CD14-positive monocyte (primary cell): ENCODE results near the gene SYAP1. TPM values are rescaled to one million over a fixed set of nuclear protein-coding genes. Genes with fewer than 3 reads are reported as not detected.

Source experiments
- DNase-seq, 3 donors: peaks; one replicate each; pipeline ENCODE4 v3.0.0-alpha.2; 2011 to 2022
- H2AFZ ChIP-seq: 2 replicates; pipeline ENCODE4 v1.6.0; 2012; ENCODE audit warnings: mild to moderate bottlenecking, low read depth, low read length, inconsistent platforms; ENCODE audit not compliant: insufficient read depth, poor library complexity, severe bottlenecking
- H3K27ac ChIP-seq, 2 donors: 1 replicate in 1 of 2; 2 replicates in 1 of 2; pipeline ENCODE4 v1.5.1; 2012 to 2013; ENCODE audit warnings: low read length in 2 of 2, control low read depth in 1 of 2, inconsistent platforms in 1 of 2, low read depth in 1 of 2, mild to moderate bottlenecking in 1 of 2
- H3K27me3 ChIP-seq, 2 donors: one replicate each; pipeline versions ENCODE4 v1.6.0 to v1.6.1; 2011 to 2013; ENCODE audit warnings: low read length in 2 of 2; ENCODE audit not compliant: control insufficient read depth in 2 of 2, insufficient read depth in 2 of 2
- H3K36me3 ChIP-seq, 2 donors: replicated peaks in 1 of 2; 1 replicate in 1 of 2; 2 replicates in 1 of 2; pipeline versions ENCODE4 v1.5.1 to v1.6.1; 2012 to 2013; ENCODE audit warnings: low read length in 2 of 2, control low read depth in 1 of 2, inconsistent platforms in 1 of 2, mild to moderate bottlenecking in 1 of 2; ENCODE audit not compliant: insufficient read depth in 2 of 2, control insufficient read depth in 1 of 2
- H3K4me1 ChIP-seq, 2 donors: 1 replicate in 1 of 2; 2 replicates in 1 of 2; pipeline versions ENCODE4 v1.5.1 to v1.6.1; 2012 to 2013; ENCODE audit warnings: low read length in 2 of 2, control low read depth in 1 of 2, inconsistent platforms in 1 of 2, mild to moderate bottlenecking in 1 of 2, moderate library complexity in 1 of 2; ENCODE audit not compliant: insufficient read depth in 2 of 2, control insufficient read depth in 1 of 2
- H3K4me2 ChIP-seq: replicated peaks from 2 replicates; pipeline ENCODE3; 2012; ENCODE audit warnings: low read length, moderate library complexity, mild to moderate bottlenecking; ENCODE audit not compliant: poor library complexity, severe bottlenecking; ENCODE audit errors: extremely low read depth
- H3K4me3 ChIP-seq, 3 experiments: fragments of 200-600 bp in 1 of 3; sonication (generic) in 1 of 3; replicated peaks in 1 of 3; 1 replicate in 2 of 3; 2 replicates in 1 of 3; pipeline ENCODE4 v1.5.1; 2011 to 2013; ENCODE audit warnings: low read length in 3 of 3, mild to moderate bottlenecking in 3 of 3, control low read depth in 2 of 3, low read depth in 2 of 3, inconsistent platforms in 1 of 3, moderate library complexity in 1 of 3
- H3K79me2 ChIP-seq: 2 replicates; pipeline ENCODE4 v1.6.0; 2012; ENCODE audit warnings: mild to moderate bottlenecking, control low read depth, inconsistent platforms, low read length, moderate library complexity; ENCODE audit not compliant: insufficient read depth
- H3K9ac ChIP-seq: 2 replicates; pipeline ENCODE4 v1.6.0; 2017; ENCODE audit warnings: low read length, mild to moderate bottlenecking; ENCODE audit not compliant: insufficient read depth, poor library complexity, severe bottlenecking
- H3K9me3 ChIP-seq, 2 donors: replicated peaks in 1 of 2; 1 replicate in 1 of 2; 2 replicates in 1 of 2; pipeline versions ENCODE4 v1.5.1 to v1.6.1; 2012 to 2013; ENCODE audit warnings: low read length in 2 of 2, control low read depth in 1 of 2; ENCODE audit not compliant: control insufficient read depth in 1 of 2, insufficient read depth in 1 of 2
- H4K20me1 ChIP-seq: 2 replicates; pipeline ENCODE4 v1.6.0; 2012; ENCODE audit warnings: mild to moderate bottlenecking, low read length, control low read depth, moderate library complexity; ENCODE audit not compliant: insufficient read depth
- H3K27ac Mint-ChIP-seq, 7 donors: one replicate each; pipeline ENCODE4 v1.8.0; 2020; ENCODE audit warnings: mild to moderate bottlenecking in 7 of 7, mixed read lengths in 7 of 7, moderate library complexity in 6 of 7, inconsistent platforms in 2 of 7
- H3K27me3 Mint-ChIP-seq, 3 donors: one replicate each; pipeline ENCODE4 v1.8.0; 2021 to 2022; ENCODE audit warnings: low read depth in 3 of 3, mild to moderate bottlenecking in 3 of 3, mixed read lengths in 3 of 3, moderate library complexity in 3 of 3, inconsistent platforms in 1 of 3
- H3K36me3 Mint-ChIP-seq, 2 donors: one replicate each; pipeline ENCODE4 v1.8.0; 2020; ENCODE audit warnings: mixed read lengths in 2 of 2, inconsistent platforms in 1 of 2, mild to moderate bottlenecking in 1 of 2
- H3K4me1 Mint-ChIP-seq: one replicate; pipeline ENCODE4 v1.8.0; 2020; ENCODE audit warnings: mild to moderate bottlenecking, mixed read lengths
- H3K4me3 Mint-ChIP-seq, 2 donors: one replicate each; pipeline ENCODE4 v1.8.0; 2020; ENCODE audit warnings: mild to moderate bottlenecking in 2 of 2, mixed read lengths in 2 of 2, moderate library complexity in 1 of 2
- H3K9me3 Mint-ChIP-seq, 7 donors: one replicate each; pipeline ENCODE4 v1.8.0; 2020 to 2022; ENCODE audit warnings: mixed read lengths in 7 of 7, mild to moderate bottlenecking in 6 of 7, moderate library complexity in 6 of 7, inconsistent platforms in 2 of 7
- CTCF ChIP-seq: fragments of 200-600 bp; IDR thresholded peaks from one replicate; pipeline ENCODE4 v1.8.0; 2022; ENCODE audit warnings: antibody characterized with exemption, mild to moderate bottlenecking
- WGBS: methylation state at CpG from one replicate; pipeline ENCODE4 v1.1.5; 2013; ENCODE audit warnings: missing lambda C conversion rate; ENCODE audit not compliant: insufficient coverage; 5-methylcytosine and 5-hydroxymethylcytosine counted together
- intact Hi-C, 2 donors: fragments of 100-400 bp; cut with micrococcal nuclease; formaldehyde crosslinking; loops; one replicate each; pipeline versions ENCODE4 v1.15.0 to v1.15.1; 2023
- polyA plus RNA-seq, 3 donors: library from polyadenylated mRNA; depleted of rRNA in 1 of 3; unstranded in 2 of 3; stranded (reverse) in 1 of 3; fragments of 300-500 nt in 2 of 3; fragments of >200 nt in 1 of 3; fragmentation: Illumina TruSeq in 2 of 3; gene quantifications; 1 replicate in 2 of 3; 2 replicates in 1 of 3; pipeline ENCODE4 v1.2.3, GENCODE V29; 2012 to 2021

Gene SYAP1
- polyA plus RNA-seq, 3 donors, result 4.2 to 9.0 (median 7.1) TPM

- H3K4me1 Mint-ChIP-seq, result peaks cover 15% of the 10 kb centered on the region
- no peaks in the 10 kb centered on the region for H3K36me3 Mint-ChIP-seq
- 0% methylated on average over 21 of the region's 73 CpGs for WGBS
- peaks cover 3 to 5% of the 10 kb centered on the region in 2 donors for H3K36me3 ChIP-seq
- H3K27ac ChIP-seq, result peak overlapping the region in 1 of 2 donors; percentile 75
- H3K9me3 ChIP-seq, result no peaks in the 10 kb centered on the region
- peak overlapping the region in 6 of 7 donors; percentile 41 to 89 (median 75) for H3K27ac Mint-ChIP-seq
- peak overlapping the region; percentile 73 for H3K4me2 ChIP-seq
- H3K9me3 Mint-ChIP-seq, result peaks cover 0 to 10% (median 3%) of the 10 kb centered on the region in 7 donors
- intact Hi-C loops, result no loop called here
- no peak for TF ChIP-seq CTCF
- peaks cover 14 to 35% of the 10 kb centered on the region in 2 donors for H3K4me1 ChIP-seq
- peak overlapping the region; percentile 72 for H3K9ac ChIP-seq
- H3K27me3 ChIP-seq, result peaks cover 0 to 8% of the 10 kb centered on the region in 2 donors
- H3K4me3 ChIP-seq, result peak overlapping the region; percentile 45 to 76 (median 62)
- peak overlapping the region; percentile 86 to 98 for H3K4me3 Mint-ChIP-seq
- H2AFZ ChIP-seq, result peak overlapping the region; percentile 75
- H4K20me1 ChIP-seq, result peaks cover 3% of the 10 kb centered on the region
- peaks cover 32% of the 10 kb centered on the region for H3K79me2 ChIP-seq
- peaks cover 0 to 36% (median 1%) of the 10 kb centered on the region in 3 donors for H3K27me3 Mint-ChIP-seq
- peak in 1 of 3 donors; percentile 6 for DNase-seq
These were observed 67.7 kb downstream of the SYAP1 start for GRCh38 chrX:16786791-16787735.

- Histone ChIP-seq H4K20me1 (peaks cover 3% of the 10 kb centered on the region), H3K9me3 (no peaks in the 10 kb centered on the region), H3K36me3 (peaks cover 3 to 5% of the 10 kb centered on the region in 2 donors), H3K4me1 (peaks cover 14 to 35% of the 10 kb centered on the region in 2 donors), H3K9ac (no peak overlapping the region), H3K27me3 (peaks cover 0 to 8% of the 10 kb centered on the region in 2 donors), H3K27ac (no peak overlapping the region), H3K4me3 (no peak overlapping the region), H3K4me2 (no peak overlapping the region), H2AFZ (no peak overlapping the region), H3K79me2 (peaks cover 38% of the 10 kb centered on the region)
- no peaks in the 10 kb centered on the region for H3K36me3 Mint-ChIP-seq
- DNase-seq, result peak in 1 of 3 donors; percentile 12
- peaks cover 0 to 12% (median 3%) of the 10 kb centered on the region in 7 donors for H3K9me3 Mint-ChIP-seq
- H3K4me1 Mint-ChIP-seq, result peaks cover 15% of the 10 kb centered on the region
- H3K27ac Mint-ChIP-seq, result no peak overlapping the region
- H3K4me3 Mint-ChIP-seq, result no peak overlapping the region
- no peak for TF ChIP-seq CTCF
- no CpG with 5 or more reads among the region's 5 CpGs for WGBS
- peaks cover 0 to 29% (median 1%) of the 10 kb centered on the region in 3 donors for H3K27me3 Mint-ChIP-seq
- intact Hi-C loops, result no loop called here
These were observed 69.1 kb downstream of the SYAP1 start for GRCh38 chrX:16788477-16788876.
